ENCODE measurements around the gene CCNO.

DNA sequence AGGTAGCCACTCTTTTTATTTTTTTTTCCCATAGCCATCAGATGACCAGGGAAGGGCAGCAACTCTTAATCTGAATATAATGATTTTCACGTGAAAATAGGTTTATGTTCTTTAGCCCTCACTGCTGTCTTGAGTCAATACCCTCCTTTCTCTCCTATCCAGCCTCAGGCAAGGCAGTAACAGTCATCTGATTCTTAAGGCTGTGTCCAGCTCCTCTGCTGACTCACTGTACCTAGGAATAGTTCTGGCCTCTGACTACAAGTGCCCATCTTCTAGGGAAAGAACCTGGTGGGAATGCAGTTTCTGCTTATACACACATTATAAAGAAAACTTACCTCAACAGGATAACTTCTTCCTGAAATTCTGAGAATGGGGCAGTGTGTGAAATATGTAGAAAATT lies 43.4 kb upstream of the CCNO start:
- TF ChIP-seq POLR2AphosphoS5 (IDR thresholded peaks at IDR 0.05; ENCODE audit: borderline replicate concordance, low read depth, low read length): no peak
- TF ChIP-seq EZH2 (IDR thresholded peaks at IDR 0.05): no peak
